ENCODE measurements around the gene MRPL54. TPM values are rescaled to one million over a fixed set of nuclear protein-coding genes. Genes with fewer than 3 reads are reported as not detected.
A peak's percentile ranks its signal among the peaks of the same experiment; 100 is the strongest.

The MRPL54 gene
- polyA plus RNA-seq, 1 donor (not counting 4 experiments of a cell fraction or from before 2014, with no cell fraction given), result 27.0 TPM

DNA sequence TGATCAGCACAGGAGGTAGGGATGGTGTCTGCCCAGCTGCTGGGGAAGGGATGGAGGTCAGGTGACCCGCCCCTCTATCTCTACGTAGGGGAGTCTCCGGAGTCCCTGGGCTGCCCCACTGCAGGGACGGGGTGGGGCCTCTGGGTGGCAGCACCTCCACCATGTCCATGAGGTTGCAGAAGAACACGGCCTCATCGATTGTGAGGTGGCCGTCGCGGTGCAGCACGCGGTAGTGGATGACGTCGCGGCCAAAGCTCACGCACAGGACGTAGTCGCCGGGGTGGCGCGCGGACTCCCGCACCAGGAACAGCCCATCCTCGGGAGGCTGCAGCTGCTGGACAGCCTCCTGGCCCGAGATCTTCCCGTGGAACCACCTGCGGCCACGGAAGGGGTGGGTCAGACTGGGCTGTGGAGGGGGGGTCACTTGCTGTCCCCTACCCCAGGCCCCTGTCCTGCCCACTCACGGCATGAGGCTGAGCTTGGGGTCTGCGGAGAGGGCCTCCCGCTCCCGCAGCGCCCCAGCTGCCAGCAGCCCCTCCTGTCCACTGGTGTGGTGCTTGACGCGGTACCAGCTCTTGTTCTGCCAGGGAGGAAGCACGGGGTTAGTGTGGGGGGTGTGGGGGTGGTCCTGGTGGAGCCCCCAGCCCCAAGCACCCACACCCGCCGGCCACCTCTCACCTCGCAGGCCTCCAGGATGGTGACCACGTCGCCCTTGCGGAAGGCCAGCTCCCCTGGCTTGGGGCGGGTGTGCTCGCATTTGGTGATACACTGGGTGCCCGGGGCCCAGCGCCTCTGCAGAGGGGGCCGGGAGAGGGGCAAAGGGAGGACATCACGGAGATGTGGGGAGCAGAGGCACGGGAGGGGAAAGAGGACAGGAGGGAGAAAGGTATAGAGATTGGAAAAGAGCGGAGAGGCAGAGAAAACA lies 21.4 kb downstream of the MRPL54 start:
- no peaks in the 10 kb centered on the region for H3K9me1 ChIP-seq (ENCODE audit: control insufficient read depth, extremely low read depth, insufficient read depth, low read length)
- peaks cover 32% of the 10 kb centered on the region for H3K27me3 ChIP-seq (ENCODE audit: control insufficient read depth, extremely low read depth, insufficient read depth, low read length)
- H4K20me1 ChIP-seq (ENCODE audit: control insufficient read depth, extremely low read depth, insufficient read depth, low read length), result no peaks in the 10 kb centered on the region
- TF ChIP-seq EZH2 (IDR thresholded peaks at IDR 0.05; ENCODE audit: low read length), result no peak
- TF ChIP-seq, protein P1, sequence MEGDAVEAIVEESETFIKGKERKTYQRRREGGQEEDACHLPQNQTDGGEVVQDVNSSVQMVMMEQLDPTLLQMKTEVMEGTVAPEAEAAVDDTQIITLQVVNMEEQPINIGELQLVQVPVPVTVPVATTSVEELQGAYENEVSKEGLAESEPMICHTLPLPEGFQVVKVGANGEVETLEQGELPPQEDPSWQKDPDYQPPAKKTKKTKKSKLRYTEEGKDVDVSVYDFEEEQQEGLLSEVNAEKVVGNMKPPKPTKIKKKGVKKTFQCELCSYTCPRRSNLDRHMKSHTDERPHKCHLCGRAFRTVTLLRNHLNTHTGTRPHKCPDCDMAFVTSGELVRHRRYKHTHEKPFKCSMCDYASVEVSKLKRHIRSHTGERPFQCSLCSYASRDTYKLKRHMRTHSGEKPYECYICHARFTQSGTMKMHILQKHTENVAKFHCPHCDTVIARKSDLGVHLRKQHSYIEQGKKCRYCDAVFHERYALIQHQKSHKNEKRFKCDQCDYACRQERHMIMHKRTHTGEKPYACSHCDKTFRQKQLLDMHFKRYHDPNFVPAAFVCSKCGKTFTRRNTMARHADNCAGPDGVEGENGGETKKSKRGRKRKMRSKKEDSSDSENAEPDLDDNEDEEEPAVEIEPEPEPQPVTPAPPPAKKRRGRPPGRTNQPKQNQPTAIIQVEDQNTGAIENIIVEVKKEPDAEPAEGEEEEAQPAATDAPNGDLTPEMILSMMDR (optimal IDR thresholded peaks at IDR 0.05 in 1 of 3, IDR thresholded peaks at IDR 0.05 in 1 of 3, conservative IDR thresholded peaks at IDR 0.05 in 1 of 3; ENCODE audit: extremely low read depth in 1 of 3, insufficient read depth in 2 of 3, low read length in 3 of 3), result peak in 2 of 3 experiments; percentile 32 to 53
- peaks cover 6% of the 10 kb centered on the region for H3K9me3 ChIP-seq (ENCODE audit: control insufficient read depth, low read depth, low read length)
- no peak overlapping the region for H3K9ac ChIP-seq (ENCODE audit: control insufficient read depth, extremely low read depth, insufficient read depth, low read length)
- H3K27ac ChIP-seq (ENCODE audit: control insufficient read depth, insufficient read depth, low read length), result no peak overlapping the region
- H3K4me2 ChIP-seq (ENCODE audit: control insufficient read depth, extremely low read depth, insufficient read depth, low read depth, low read length), result no peak overlapping the region
- no peak overlapping the region for H2AFZ ChIP-seq (ENCODE audit: control insufficient read depth, low read length)
- no peaks in the 10 kb centered on the region for H3K79me2 ChIP-seq (ENCODE audit: control insufficient read depth, insufficient read depth, low read length)
- H3K4me1 ChIP-seq (ENCODE audit: control insufficient read depth, extremely low read depth, insufficient read depth, low read length), result no peaks in the 10 kb centered on the region
- dilution Hi-C loops (cut with MboI; ENCODE audit: extremely low pct_ligation_motif_present, low sequenced_read_pairs), result no loop called here
- FAIRE-seq, result no peak
- no peaks in the 10 kb centered on the region for H3K36me3 ChIP-seq (ENCODE audit: control insufficient read depth in 2 of 2, extremely low read depth in 1 of 2, insufficient read depth in 2 of 2, low read length in 2 of 2)
- H3K4me3 ChIP-seq (ENCODE audit: control insufficient read depth in 2 of 3, extremely low read depth in 1 of 3, insufficient read depth in 2 of 3, low read depth in 1 of 3, low read length in 3 of 3), result no peak overlapping the region
- DNase-seq (ENCODE audit: low read depth, low spot score), result no peak

DNA sequence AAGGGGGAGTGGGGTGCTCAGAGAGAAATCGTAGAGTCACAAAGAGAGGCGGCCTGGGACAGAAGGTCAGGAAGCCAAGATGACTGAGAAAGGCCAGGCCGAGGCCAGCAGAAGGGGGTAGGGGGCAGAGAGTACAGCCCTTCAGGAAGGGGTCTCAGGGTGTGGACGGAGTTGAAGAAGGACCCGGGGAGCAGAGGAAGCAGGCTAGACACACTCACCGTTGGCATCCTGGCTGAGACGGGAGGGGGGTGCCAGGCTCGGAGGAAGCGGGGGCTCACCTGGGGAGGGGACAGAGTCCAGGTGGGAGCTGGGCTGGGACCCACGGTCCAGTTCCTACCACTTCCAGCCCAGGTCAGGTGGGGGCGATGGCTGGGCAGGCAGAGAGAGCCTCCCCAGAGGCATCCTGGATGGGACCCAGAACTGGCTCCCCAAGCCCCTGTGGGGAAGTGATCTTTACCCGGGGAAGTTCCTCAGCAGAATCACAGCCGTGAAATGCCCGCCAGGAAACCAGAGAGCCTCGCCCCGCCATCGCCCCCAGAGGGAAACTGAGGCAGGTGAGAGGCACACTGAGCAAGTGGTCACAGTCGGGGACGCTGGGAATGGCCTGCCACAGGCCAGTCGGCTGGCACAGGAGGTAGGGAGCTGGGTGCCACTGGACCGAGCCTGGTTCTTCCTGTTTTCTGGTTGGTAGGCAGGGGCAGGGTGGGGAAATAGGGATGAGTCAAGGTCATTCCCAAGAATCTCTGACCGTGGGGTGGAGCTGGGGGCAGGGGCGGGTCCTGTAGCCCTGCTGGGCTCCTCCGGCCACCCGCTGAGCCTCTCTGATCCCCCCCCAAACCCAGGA lies 22.3 kb downstream of the MRPL54 start:
- FAIRE-seq (no peak), DNase-seq (ENCODE audit: low read depth, low spot score) (no peak)
- Histone ChIP-seq H3K36me3 (ENCODE audit: control insufficient read depth in 2 of 2, extremely low read depth in 1 of 2, insufficient read depth in 2 of 2, low read length in 2 of 2) (no peaks in the 10 kb centered on the region), H4K20me1 (ENCODE audit: control insufficient read depth, extremely low read depth, insufficient read depth, low read length) (no peaks in the 10 kb centered on the region), H3K9me3 (ENCODE audit: control insufficient read depth, low read depth, low read length) (peaks cover 6% of the 10 kb centered on the region), H3K79me2 (ENCODE audit: control insufficient read depth, insufficient read depth, low read length) (no peaks in the 10 kb centered on the region), H3K9ac (ENCODE audit: control insufficient read depth, extremely low read depth, insufficient read depth, low read length) (no peak overlapping the region), H3K9me1 (ENCODE audit: control insufficient read depth, extremely low read depth, insufficient read depth, low read length) (no peaks in the 10 kb centered on the region), H3K4me2 (ENCODE audit: control insufficient read depth, extremely low read depth, insufficient read depth, low read depth, low read length) (no peak overlapping the region), H3K27me3 (ENCODE audit: control insufficient read depth, extremely low read depth, insufficient read depth, low read length) (peaks cover 37% of the 10 kb centered on the region), H2AFZ (ENCODE audit: control insufficient read depth, low read length) (no peak overlapping the region), H3K4me1 (ENCODE audit: control insufficient read depth, extremely low read depth, insufficient read depth, low read length) (no peaks in the 10 kb centered on the region), H3K27ac (ENCODE audit: control insufficient read depth, insufficient read depth, low read length) (no peak overlapping the region), H3K4me3 (ENCODE audit: control insufficient read depth in 2 of 3, extremely low read depth in 1 of 3, insufficient read depth in 2 of 3, low read depth in 1 of 3, low read length in 3 of 3) (no peak overlapping the region)
- peak; percentile 28 for TF ChIP-seq EZH2 (IDR thresholded peaks at IDR 0.05; ENCODE audit: low read length)
- TF ChIP-seq, protein P1 (optimal IDR thresholded peaks at IDR 0.05 in 1 of 3, IDR thresholded peaks at IDR 0.05 in 1 of 3, conservative IDR thresholded peaks at IDR 0.05 in 1 of 3; ENCODE audit: extremely low read depth in 1 of 3, insufficient read depth in 2 of 3, low read length in 3 of 3), result no peak
- dilution Hi-C loops (cut with MboI; ENCODE audit: extremely low pct_ligation_motif_present, low sequenced_read_pairs), result no loop called here

Data from keratinocyte (primary cell).